ENCODE data around the gene NLGN4Y.

NLGN4Y gene

GRCh38 chrY:14679181-14679580 is 154.9 kb downstream of the NLGN4Y start:
- no peak for DNase-seq

GRCh38 chrY:14694543-14694942 is 170.2 kb downstream of the NLGN4Y start:
- no peak for DNase-seq

- no peak for DNase-seq
Observed at GRCh38 chrY:14708158-14708557, 183.8 kb downstream of the NLGN4Y start.

- no peak for DNase-seq
Observed at GRCh38 chrY:14741596-14741995, 217.3 kb downstream of the NLGN4Y start.

- no peak for DNase-seq
Observed at GRCh38 chrY:14748329-14748728, 224.0 kb downstream of the NLGN4Y start.

- no peak for DNase-seq
Observed at GRCh38 chrY:14755571-14755970, 231.2 kb downstream of the NLGN4Y start.

GRCh38 chrY:14762903-14763302 is 238.6 kb downstream of the NLGN4Y start:
- no peak for DNase-seq

GRCh38 chrY:14763600-14763999 is 239.3 kb downstream of the NLGN4Y start:
- DNase-seq = no peak

GRCh38 chrY:14778208-14778607 is 253.9 kb downstream of the NLGN4Y start:
- no peak for DNase-seq

- no peak for DNase-seq
Observed at GRCh38 chrY:14793104-14793503, 268.8 kb downstream of the NLGN4Y start.

- DNase-seq = no peak
Observed at GRCh38 chrY:14793674-14794073, 269.3 kb downstream of the NLGN4Y start.

GRCh38 chrY:14798010-14798409 is 273.7 kb downstream of the NLGN4Y start:
- DNase-seq = no peak

GRCh38 chrY:14801096-14801495 is 276.8 kb downstream of the NLGN4Y start:
- no peak for DNase-seq

- DNase-seq = no peak
Observed at GRCh38 chrY:14802125-14802524, 277.8 kb downstream of the NLGN4Y start.

- DNase-seq = no peak
Observed at GRCh38 chrY:14804041-14804440, 279.7 kb downstream of the NLGN4Y start.

- DNase-seq = no peak
Observed at GRCh38 chrY:14818452-14818851, 294.1 kb downstream of the NLGN4Y start.

GRCh38 chrY:14822201-14822600 is 297.9 kb downstream of the NLGN4Y start:
- no peak for DNase-seq

GRCh38 chrY:14822906-14823305 is 298.6 kb downstream of the NLGN4Y start:
- DNase-seq = no peak

- DNase-seq = no peak
Observed at GRCh38 chrY:14824583-14824982, 300.3 kb downstream of the NLGN4Y start.

GRCh38 chrY:14825728-14826127 is 301.4 kb downstream of the NLGN4Y start:
- DNase-seq = no peak

- DNase-seq = no peak
Observed at GRCh38 chrY:14828531-14828930, 304.2 kb downstream of the NLGN4Y start.

- no peak for DNase-seq
Observed at GRCh38 chrY:14829366-14829885, 305.1 kb downstream of the NLGN4Y start.

- DNase-seq = no peak
Observed at GRCh38 chrY:14834103-14835060, 310.1 kb downstream of the NLGN4Y start.

GRCh38 chrY:14837466-14837865 is 313.1 kb downstream of the NLGN4Y start:
- DNase-seq = no peak

GRCh38 chrY:14850734-14851133 is 326.4 kb downstream of the NLGN4Y start:
- DNase-seq = no peak
